ENCODE data around the gene CAD.

- TF ChIP-seq CTCF (IDR thresholded peaks at IDR 0.05 in 2 of 3, conservative IDR thresholded peaks at IDR 0.05 in 1 of 3; ENCODE audit: borderline replicate concordance in 1 of 3, insufficient read depth in 1 of 3, low read depth in 2 of 3, low read length in 2 of 3) (no peak), SP1 (IDR thresholded peaks at IDR 0.05; ENCODE audit: low read depth) (no peak)
These were observed 39.8 kb downstream of the CAD start for GRCh38 chr2:27256855-27257454.

All from HCT116 (cell line).